GM04503 (cell line): ENCODE measurements around the gene CAPZA1.

Source experiments
- DNase-seq: peaks from one replicate; pipeline ENCODE4 v3.0.0-alpha.2; 2012; ENCODE audit warnings: low read depth

The CAPZA1 gene

DNA sequence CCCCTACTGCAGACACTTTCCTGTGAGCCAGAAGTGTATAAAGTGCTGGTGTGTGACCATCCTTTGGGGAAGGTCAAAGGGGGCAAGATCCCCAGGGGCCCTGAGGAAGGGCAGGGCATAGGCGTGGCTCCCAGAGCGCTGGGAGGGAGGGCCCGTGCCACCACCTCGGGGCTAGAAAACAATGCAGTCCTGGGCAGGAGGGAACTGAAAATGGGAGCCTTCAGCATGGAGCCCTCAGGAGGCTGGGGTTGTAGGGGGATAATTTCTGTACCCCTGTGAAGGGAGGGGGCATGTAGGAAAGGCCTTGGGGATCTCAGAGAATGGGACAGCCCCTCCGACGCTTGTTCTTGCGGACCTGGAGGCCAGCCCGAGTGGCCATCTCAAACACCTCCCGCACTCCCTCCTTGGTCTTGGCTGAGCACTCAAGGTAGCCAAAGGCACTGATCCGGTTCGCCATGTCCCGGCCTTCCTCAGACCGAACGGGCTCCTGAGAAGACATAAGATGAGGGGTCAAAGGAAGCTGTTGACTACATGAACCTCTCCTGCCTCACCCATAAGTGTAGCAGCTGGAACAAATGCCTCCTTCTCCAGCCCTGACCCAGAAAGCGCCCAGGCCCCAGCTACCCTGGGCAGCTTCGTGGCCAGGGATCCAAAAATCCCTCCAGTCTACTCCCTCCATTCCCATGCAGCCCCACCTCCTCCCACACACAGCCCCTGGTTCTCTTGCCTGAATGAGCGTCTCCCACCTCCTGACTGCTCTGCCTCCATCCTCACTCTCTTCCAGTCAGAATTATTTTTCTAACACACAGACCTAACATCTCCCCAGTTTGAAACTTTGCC, 81.8 kb downstream of the CAPZA1 start:
- DNase-seq: no peak

DNA sequence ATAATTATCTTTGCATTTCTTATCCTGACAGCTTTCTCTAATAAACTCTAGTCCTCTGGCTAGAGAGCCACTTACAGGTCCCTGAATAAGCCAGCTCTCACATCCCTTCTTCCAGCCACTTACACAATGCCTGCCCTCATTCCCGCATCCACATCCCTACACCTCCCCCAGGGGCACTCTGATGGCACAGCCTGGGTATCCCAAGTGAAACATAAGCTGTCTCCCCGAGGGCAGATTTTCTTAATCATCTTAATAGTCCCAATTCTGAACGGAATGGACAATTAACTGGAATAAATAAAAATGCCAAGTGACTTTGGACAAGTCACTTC, 82.4 kb downstream of the CAPZA1 start:
- DNase-seq: no peak

DNA sequence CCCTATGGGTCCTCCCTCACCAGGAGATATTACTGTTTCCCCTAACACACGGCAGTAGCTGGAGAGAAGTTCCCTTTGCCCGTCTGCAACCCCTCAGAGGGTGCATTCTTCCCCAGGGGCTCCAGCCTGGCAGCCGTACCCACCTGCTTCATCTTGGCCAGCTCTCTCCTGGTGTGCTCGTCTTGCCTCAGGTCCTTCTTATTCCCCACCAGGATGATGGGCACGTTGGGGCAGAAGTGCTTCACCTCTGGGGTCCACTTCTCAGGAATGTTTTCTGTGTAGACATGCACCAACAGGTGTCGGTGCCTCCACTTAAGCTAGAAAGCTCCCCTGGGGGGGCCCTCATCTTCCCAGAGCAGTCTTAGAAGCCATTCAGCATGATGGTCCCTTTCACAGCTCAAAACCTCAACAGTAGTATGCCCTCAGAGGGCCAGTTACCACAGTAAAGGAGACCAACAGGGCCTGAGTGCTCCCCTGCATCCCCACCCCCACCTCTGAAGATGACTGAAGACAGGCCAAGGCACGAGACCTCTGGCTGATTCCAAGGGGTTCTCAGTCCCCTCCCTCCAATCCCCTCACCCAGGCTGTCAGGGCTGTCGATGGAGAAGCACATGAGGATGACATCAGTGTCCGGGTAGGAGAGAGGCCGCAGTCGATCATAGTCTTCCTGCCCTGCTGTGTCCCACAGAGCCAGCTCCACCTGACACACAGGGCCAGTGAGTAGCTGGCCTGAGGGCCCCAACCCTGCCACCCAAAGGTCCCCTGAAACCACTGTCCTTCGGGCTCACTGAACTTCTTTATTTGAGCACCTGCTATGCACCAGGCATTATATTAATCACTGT, 83.0 kb downstream of the CAPZA1 start:
- no peak for DNase-seq

DNA sequence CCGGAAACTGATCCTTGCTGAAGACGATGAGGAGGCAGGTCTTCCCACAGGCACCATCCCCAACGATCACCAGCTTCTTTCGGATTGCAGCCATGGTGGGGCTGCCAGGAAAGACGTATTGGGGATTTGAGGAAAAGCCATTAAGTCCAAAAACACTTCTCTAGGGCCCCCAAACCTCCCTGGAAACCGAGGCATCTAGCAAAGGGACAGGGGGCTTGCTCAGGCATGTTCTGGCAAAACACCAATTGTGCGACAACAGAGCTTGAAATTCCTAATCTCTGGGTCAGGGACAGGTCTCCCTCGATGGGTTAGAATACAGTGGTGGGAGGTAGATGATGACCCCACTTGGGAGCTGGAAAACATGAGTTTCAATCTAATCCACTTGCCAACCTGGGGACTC, 84.1 kb downstream of the CAPZA1 start:
- no peak for DNase-seq

DNA sequence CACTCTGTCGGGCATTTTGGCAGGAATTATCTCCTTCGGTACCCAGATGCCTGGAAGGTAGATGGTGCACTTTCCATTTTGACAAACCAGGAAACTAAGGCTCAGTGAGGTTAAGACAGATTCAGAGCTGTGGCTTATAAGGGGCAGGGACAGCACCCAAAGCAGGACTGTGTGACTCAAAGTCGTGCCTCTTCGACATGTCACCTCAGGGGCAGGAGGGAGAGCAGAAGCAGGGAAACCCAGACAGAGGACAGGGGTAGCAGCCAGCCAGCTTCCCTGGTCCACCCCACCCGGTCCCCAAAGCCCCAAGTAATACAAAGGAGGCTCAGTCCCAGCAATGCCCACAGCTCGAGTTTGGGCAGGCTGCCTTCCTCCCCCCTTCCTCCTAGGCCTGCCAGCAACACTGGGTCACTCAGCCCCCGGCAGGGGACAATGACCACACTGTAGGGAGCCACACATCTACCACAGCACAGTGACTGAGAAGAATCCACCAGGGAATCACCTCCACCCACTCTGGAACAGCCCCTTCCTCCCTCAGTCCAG, 84.8 kb downstream of the CAPZA1 start:
- no peak for DNase-seq

DNA sequence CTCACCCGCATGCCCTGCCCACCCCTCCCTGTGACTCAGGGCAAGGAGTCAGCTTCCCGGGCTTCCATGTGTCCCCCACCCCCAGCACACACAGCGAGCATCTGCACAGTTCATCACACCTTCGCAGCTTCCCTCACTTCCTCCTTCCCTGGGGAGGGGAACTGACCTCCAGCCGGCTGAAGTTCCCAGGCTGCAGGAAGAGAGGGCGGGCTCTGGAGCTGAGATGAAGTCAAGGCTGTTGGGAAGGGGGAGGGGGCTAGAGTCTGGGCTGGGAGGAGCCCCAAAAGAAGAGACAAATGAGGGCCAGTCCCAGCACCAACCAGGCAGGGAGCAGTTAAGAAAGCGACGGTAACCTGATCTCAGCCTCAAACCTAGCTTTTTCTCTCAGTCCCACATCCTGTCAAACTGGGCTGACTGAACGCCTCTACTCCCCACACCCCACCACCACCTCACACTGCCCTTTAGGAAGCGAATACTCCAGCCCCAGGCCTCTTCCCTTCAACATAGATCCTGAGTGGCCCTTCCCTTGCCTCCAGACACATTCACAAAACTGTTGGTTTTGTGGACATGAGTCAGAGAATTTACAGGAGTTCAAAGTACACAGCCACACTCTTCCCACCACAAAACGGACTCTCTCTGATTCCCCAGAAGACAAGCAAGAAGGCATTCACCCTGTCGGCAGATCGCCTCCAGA, 85.4 kb downstream of the CAPZA1 start:
- DNase-seq: peak; percentile 91

DNA sequence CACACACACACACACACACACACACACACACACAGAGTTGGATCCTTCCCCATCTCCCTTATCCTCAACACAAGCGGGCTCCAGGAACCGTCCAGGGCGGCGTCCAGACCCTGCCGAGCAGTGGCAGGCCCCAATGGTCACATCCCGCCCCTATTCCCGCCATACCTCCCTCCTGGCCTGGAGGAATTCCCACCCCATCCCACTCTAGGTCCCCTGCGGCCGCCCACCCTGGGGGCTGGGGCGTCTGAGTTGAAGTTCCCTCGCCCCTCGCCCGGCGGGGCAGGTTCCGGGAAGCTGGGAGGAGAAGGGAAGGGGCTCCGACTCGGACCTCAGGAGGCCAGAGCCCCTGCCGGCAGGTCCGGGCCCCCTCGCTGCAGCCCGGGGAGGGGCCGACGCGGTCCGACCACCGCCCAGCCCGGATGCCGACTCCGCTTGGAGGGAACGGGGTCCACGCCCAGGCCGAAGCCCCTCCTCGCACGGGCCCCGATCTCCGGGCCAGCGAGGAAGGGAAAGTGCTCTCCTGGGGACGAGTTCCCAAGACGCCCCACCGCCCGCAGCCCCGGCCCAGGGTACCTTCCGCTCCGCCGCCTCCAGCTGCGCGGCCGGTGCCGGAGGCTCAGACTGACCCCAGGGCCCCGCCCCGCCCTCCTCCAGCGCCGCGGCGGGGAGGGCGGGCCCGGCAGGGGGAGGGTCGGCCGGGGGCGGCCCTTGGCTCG, 87.0 kb downstream of the CAPZA1 start, which contains the start of gene RHOC:
RHOC (minus strand) TSS at position 623 of the 716 bp plus-strand sequence. CDS start 3,328 bp downstream, outside the sequence.
- DNase-seq: no peak

DNA sequence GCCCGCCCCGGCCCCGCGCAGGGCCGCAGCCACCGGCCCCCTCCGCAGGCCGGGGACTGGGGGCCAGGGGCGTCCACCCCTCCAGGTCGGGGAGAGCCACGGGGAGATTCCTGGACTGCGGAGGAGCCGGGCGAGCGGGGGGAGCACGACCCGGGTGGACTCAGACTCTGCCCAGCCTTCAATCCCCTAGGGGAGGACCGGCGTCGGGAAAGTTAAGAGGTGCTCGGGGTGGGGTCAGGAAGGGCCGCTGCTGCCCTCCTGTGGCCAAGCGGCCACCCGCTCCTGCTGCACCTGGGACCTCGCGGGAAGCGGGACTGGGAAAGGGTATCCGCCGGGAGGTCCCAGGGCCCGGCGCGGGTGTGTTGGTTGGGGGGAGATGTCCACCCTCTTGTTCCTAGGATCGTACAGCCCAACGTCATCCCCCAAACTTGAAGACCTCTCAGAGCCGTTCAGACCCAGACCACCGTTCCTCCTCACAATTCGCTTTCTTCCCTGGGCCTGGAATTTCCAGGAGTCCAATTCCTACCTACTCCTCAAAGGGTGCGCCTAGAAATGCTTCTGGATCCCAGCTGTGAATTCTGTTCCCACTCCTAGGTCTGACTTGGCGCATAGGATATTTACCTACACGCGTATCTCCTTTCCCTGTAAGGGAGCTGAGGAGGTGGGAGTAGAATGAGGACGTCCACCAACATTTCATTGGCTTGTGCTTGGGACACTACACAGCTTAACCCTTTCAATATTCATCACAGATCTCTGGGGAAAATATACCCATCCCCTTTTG, 87.8 kb downstream of the CAPZA1 start:
- DNase-seq: no peak

DNA sequence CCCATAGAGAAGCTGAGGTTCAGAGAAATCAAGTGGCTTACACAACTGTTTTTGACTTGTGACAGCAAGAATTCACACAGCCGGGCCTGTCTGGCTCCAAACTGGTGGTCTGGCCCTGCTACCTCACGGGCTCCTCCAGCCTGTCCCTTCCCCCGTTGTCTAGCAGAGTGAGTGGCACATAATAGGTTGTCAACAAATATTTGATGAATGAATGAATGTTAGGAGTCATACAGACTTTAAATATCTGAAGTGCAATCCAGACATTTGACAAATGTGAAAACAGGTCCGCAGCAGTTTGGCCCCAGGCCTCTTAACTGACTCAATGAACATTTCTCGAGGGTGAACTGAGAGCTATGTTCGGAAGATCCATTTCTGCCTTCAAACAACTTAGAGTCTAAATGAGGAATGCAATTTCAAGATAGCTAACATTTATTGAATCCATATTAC, 88.4 kb downstream of the CAPZA1 start:
- no peak for DNase-seq

DNA sequence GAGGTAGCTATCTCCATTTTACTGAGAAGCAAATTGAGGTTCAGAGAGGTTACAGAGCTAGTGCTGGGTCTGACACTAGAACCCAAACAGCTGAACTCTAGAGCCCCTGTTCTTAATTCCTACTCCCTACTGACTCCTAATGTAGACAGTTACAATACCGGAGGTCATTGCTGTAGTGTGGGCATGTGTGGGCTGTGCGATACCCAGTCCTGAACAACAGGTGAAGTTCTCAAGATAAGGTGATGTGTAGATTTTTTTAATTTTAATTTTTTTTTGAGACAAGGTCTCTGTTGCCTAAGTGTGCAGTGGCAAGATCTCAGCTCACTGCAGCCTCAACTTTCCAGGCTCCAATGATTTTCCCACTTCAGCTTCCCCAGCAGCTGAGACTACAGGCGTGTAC, 88.9 kb downstream of the CAPZA1 start:
- no peak for DNase-seq

DNA sequence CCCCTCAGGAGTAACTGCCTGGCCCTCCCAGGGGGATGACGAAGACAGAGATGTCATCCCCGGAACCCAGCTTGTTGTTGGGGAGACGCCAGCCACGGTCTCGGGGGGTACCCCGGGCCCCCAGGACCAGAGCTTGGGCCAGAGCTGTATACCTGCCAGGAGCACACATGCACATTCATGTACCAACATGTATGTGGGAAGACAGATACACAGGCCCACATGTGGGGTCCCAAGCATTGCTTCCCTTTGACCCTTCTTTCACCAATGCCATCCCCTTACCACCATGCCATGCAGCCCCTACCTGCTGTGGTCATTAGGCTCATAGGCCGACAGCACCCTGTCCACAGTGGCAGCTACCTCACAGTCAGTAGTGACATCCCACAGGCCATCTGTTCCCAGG, 90.5 kb downstream of the CAPZA1 start:
- DNase-seq: no peak

DNA sequence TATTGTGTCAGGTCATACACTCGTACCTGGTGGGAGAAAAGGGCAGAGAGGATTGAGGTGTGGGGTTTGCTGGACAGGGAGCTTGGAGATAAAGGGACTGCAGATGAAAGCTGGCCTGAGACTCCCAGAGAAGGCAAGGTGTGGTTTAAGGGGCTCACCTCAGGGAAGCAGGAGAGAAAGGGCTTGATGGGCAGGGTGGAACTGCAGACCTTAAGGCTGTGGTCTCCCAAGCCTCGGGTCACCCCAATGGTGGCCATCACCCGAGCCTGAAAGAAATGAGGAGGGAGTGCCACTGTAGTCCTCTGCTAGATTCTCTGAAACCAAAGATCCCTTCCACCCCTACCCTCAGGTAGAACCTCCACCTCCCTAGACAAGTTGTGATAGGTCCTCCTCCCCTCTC, 91.0 kb downstream of the CAPZA1 start:
- DNase-seq: no peak

DNA sequence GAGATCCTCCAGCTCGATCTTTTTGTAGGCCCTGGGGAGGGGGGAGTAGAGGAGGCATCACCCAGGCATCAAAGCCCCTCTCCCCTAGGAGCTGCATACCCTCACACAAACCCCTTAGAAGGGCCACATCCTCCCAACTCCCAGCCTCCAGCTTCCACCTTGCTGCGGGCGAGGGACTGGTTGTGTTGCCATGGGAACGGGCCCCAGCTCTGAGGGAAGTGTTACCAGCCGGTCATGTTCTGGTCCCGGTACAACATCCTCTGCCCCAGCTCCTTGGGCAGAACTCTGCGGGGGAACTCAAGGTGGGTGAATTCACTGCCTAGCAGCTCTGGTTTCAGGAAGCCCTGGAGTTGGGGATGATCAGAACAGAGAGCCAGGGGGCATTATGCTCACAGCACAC, 91.4 kb downstream of the CAPZA1 start:
- DNase-seq: no peak

DNA sequence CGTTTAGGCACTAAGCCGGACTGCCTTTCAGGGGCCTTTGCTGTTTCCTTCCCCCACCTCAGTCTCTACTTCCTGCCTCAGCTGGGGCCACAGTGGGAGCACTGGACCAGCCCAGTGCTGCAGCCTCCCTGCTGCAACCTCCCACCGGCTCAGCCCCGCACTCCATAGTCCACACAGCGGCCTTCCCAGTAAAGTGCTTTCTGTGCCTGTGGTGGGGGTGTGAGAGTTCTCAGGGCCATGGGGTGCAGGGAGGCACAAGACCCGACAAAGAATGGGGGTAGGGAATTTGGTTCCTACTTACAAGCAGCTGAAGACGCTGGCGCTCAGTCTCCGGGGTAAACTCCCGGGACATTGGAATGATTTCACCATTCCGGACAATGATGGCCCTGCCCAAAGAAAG, 92.0 kb downstream of the CAPZA1 start:
- no peak for DNase-seq

DNA sequence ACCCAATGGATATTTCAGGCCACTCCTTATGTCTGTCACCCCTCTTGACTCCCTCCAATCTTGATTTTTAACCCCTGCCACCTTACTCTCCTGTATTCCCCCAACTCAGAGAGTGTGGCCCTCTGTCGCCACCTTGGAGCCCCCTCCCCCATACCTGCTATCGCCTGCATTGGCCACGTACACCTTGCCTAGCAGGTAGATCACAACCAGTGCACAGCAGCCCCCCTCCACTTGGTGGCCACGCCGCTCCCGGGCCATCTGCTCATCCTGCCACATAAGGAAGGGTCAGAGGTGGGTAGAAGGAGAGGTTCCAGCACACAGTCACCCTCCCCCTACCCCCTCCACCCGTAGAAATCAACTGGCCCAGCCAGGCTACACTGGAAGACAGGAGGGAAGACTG, 92.6 kb downstream of the CAPZA1 start:
- no peak for DNase-seq

DNA sequence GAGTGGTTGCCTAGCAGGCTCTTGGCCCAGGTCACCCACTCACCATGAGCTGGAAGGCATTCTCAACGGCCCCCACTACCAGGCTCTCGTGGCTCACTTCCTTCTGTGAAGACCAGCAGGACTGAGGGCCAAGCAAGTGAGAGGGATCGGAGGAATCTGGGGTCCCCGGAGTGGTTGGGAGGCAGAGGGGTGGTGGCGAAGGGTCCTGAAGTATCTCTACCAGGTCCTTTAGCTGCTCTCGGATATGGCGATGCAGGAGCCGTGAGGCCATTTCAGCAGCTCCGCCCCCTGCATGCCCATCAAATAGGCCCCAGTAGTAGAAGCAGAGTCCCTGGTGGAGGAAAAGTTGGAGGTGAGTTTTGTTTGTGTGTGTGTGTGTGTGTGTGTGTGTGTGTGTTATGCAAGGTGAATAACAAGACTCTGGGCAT, 93.1 kb downstream of the CAPZA1 start:
- no peak for DNase-seq

DNA sequence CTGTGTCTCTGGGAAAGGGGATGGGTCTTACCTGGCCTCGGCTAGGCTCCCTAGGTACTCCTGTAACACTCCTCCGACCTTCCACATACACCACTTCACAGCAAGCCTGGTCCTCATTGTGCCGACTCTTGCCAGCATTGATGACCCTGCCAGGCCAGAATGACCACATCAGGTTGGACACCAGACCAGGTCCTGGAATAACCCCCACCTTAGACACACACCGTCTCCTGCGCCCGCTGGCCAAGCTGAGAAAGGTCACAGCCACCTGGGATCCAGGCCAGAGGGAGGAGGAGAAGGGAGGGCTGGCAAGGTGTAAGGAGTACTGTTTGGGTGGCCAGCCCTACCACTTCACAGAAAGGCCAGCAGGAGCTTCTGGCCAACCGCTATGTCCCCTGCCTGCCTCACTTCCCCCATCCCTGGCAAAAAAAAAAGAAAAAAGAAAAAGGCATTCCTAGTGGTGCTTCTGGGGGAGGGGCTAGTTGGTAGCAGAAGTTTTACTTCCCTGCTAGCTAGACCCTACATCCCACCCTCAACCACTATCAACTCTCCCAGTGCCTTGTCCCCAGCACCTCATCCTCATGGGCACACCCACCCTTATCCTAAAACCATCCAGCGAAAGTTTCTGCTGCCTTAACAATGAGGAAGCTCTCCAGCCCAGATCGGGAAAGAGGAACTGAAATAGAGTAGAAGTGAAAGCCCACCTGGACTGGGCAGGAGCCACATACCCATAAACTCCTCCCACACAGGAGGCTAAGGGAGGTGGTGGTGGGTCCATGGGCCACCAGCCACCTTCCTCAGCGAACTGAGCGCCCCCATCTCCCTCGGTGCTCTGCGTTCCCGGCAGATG, 94.1 kb downstream of the CAPZA1 start:
- DNase-seq: no peak

DNA sequence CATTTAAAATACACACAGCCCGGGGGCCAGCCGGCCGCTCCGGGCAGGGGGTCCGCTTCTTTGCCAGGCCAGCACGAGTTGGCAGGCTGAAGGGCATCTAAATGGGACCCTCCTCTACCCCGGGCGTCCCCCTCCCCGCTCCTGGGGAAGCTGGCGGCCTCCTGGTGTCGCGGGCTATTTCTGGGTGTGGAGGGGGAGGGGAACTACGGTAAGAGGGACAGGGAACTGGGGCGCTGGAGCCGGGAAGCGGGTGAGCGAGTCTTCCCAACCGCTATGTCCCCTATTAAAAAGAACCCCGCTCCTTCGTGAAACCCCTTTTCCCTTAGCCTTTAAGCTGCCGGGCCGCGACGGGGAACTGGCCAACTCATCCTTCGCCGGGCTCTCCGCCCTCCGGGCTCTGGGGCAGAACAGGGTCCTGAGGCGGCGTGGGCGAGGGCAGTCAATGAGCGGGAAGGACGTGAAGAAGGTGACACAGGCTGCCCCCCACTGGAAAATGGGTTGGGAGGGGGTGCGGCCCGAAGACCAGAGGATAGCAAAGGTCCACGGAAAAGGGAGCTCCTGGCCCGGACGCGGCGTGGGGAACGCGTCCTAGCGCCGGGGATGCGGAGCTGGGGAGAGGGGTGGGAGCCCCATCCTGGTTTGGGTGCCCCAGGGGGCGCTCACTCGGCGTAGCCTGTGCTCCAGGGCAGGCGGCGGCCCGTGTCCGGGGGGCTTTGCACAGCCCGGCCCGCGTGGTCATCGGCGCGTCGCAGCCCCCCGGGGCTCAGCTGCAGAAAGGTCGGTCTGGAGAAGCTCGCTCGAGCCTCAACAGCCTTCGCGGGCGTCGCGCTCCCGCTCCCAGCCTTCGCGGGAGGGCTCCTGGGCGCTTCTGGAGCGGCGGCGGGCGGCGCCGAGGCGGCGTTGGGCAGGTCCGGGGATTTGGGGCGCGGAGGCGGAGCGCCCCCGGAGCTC, 95.0 kb downstream of the CAPZA1 start:
- DNase-seq: no peak
